ENCODE data around the gene CASK. TPM values are rescaled to one million over a fixed set of nuclear protein-coding genes. Genes with fewer than 3 reads are reported as not detected.
A peak's percentile ranks its signal among the peaks of the same experiment; 100 is the strongest.

Gene CASK
- total RNA-seq, 2 donors from 2014 or later: 19.7 to 20.4 TPM

DNA sequence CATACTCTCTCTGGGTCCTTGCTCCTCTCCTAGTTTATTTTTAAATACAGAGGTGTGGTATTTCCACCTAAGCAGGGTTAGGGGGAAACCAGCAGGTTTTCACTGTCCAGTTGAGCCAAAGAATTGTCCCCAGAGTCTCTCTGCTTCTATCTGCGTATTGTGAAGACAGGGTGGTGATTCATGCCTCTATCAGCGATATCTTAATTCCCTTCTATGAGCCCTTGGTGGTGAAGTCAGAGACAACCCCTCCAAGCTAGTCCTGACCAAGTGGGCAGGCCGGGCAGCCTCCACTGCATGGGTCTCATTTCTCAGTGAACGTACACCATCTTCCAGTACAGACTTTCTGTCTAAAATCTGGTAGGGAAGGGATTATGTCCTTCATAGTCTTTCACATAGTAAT lies 335.1 kb downstream of the CASK start:
- no peaks in the 10 kb centered on the region for H3K36me3 ChIP-seq

DNA sequence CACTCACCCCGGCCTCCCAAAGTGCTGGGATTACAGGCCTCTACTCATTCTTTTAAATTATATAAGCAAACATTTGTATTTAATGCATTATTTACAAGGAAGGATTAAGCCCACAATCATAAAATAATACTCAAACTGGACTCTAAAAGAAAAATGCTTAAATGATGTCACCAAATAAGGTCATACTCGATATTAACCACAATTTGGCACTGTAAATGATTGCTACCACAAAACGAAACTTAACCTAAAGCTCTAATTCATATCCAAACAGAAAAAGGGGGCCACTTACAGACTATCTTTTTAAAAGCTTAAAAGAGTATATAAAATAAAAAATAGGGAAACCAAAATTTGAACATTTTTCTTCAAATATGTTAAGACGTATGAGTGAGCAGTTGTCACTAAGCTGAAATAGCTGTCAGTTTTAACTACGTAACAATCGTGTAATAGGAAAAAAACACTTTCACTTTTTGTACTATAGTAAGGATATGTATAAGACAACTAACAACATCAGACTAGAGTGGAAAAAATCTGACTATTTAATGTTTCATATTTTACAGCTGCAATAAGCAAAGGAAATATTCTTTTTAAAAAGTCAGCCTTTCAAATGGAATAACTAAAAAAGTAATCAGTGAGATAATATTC lies 342.8 kb downstream of the CASK start:
- Histone ChIP-seq H3K27ac (no peak overlapping the region), H3K36me3 (no peaks in the 10 kb centered on the region), H3K27me3 (replicated peaks; ENCODE audit: insufficient read depth) (no peaks in the 10 kb centered on the region), H3K9me3 (no peaks in the 10 kb centered on the region), H3K4me1 (replicated peaks) (no peaks in the 10 kb centered on the region), H3K4me3 (no peak overlapping the region)
- 80% methylated on average over 6 of the region's 6 CpGs for WGBS
- intact Hi-C loops (cut with DNase I): no loop called here
- no peak for DNase-seq (ENCODE audit: low spot score)
- TF ChIP-seq POLR2AphosphoS5 (IDR thresholded peaks at IDR 0.05) (no peak), POLR2A (IDR thresholded peaks at IDR 0.05) (no peak)
- TF ChIP-seq, protein P1, sequence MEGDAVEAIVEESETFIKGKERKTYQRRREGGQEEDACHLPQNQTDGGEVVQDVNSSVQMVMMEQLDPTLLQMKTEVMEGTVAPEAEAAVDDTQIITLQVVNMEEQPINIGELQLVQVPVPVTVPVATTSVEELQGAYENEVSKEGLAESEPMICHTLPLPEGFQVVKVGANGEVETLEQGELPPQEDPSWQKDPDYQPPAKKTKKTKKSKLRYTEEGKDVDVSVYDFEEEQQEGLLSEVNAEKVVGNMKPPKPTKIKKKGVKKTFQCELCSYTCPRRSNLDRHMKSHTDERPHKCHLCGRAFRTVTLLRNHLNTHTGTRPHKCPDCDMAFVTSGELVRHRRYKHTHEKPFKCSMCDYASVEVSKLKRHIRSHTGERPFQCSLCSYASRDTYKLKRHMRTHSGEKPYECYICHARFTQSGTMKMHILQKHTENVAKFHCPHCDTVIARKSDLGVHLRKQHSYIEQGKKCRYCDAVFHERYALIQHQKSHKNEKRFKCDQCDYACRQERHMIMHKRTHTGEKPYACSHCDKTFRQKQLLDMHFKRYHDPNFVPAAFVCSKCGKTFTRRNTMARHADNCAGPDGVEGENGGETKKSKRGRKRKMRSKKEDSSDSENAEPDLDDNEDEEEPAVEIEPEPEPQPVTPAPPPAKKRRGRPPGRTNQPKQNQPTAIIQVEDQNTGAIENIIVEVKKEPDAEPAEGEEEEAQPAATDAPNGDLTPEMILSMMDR (IDR thresholded peaks at IDR 0.05): no peak

More for the DNA sequence above, 335.1 kb downstream of the CASK start:
- no peaks in the 10 kb centered on the region for H3K9me3 ChIP-seq
- no peak overlapping the region for H3K27ac ChIP-seq
- intact Hi-C loops (cut with DNase I): no loop called here
- no peaks in the 10 kb centered on the region for H3K27me3 ChIP-seq (replicated peaks; ENCODE audit: insufficient read depth)
- no peak for DNase-seq (ENCODE audit: low spot score)
- no peak overlapping the region for H3K4me3 ChIP-seq
- TF ChIP-seq, protein P1 (IDR thresholded peaks at IDR 0.05): no peak
- no peak for TF ChIP-seq POLR2A (IDR thresholded peaks at IDR 0.05)
- TF ChIP-seq POLR2AphosphoS5 (IDR thresholded peaks at IDR 0.05): no peak
- WGBS: 96% methylated on average over 4 of the region's 4 CpGs
- no peaks in the 10 kb centered on the region for H3K4me1 ChIP-seq (replicated peaks)

DNA sequence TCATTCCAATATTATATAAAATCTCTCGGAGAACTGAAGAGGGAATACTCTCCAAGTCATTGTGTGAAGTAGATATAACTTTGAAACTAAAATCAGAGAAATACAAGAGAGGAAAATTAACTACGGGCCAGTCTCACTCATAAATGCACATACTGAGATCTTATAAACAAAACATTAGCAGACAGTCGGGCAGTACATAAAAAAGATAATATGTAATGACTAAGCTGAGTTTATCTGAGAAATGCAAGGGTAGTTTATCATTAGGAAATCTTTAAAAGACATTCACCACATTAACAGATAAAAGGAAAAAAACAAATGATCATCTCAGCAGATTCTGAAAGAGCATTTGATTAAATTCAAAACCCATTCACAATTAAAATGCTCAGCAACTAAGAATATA lies 359.5 kb downstream of the CASK start:
- Histone ChIP-seq H3K27me3 (replicated peaks; ENCODE audit: insufficient read depth) (no peaks in the 10 kb centered on the region), H3K27ac (no peak overlapping the region), H3K36me3 (no peaks in the 10 kb centered on the region), H3K4me1 (replicated peaks) (no peaks in the 10 kb centered on the region), H3K9me3 (no peaks in the 10 kb centered on the region), H3K4me3 (no peak overlapping the region)
- TF ChIP-seq, protein P1 (IDR thresholded peaks at IDR 0.05): no peak
- TF ChIP-seq POLR2AphosphoS5 (IDR thresholded peaks at IDR 0.05) (no peak), POLR2A (IDR thresholded peaks at IDR 0.05) (no peak)
- no peak for DNase-seq (ENCODE audit: low spot score)
- 23% methylated on average over 3 of the region's 3 CpGs for WGBS
- intact Hi-C loops (cut with DNase I): no loop called here

DNA sequence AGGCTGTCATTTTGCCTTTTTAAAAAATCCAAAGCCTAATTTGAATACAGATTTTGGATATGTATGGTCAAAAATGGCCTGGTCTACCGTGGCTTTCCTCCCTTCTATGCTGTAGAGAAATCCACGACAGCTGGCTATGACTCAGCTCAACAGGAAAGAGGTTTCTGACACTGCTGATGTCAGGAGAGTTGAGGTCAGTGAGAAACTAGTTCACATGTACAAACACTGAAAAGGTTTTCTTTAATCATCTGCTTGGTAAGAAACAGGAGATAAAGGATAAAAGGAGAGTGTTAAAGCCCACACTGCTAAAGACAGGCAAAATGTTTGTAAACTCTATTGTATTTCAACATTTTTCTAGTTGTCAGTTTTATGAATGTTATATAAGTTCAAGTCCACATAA lies 362.3 kb downstream of the CASK start:
- no peak overlapping the region for H3K4me3 ChIP-seq
- peak; percentile 16 for TF ChIP-seq POLR2AphosphoS5 (IDR thresholded peaks at IDR 0.05)
- TF ChIP-seq, protein P1 (IDR thresholded peaks at IDR 0.05): no peak
- 34% methylated on average over 2 of the region's 2 CpGs for WGBS
- no peaks in the 10 kb centered on the region for H3K36me3 ChIP-seq
- no peak for DNase-seq (ENCODE audit: low spot score)
- no peaks in the 10 kb centered on the region for H3K4me1 ChIP-seq (replicated peaks)
- H3K27ac ChIP-seq: no peak overlapping the region
- H3K9me3 ChIP-seq: no peaks in the 10 kb centered on the region
- intact Hi-C loops (cut with DNase I): no loop called here
- no peaks in the 10 kb centered on the region for H3K27me3 ChIP-seq (replicated peaks; ENCODE audit: insufficient read depth)

All from prostate gland (tissue), 2 donors.